ENCODE results near the gene ASIC5. TPM values are rescaled to one million over a fixed set of nuclear protein-coding genes. Genes with fewer than 3 reads are reported as not detected.

ASIC5 gene
- total RNA-seq, 1 donor from 2014 or later: not detected

GRCh38 chr4:155903453-155903852 is 37.4 kb upstream of the ASIC5 start, which contains the start of gene TDO2:
TSS of gene TDO2 (plus strand) at chr4:155903696. CDS start at chr4:155903759, 63 bp downstream.
- Histone ChIP-seq H3K36me3 (ENCODE audit: insufficient read depth, low read length) (no peaks in the 10 kb centered on the region), H3K9me3 (ENCODE audit: insufficient read depth, low read depth, low read length) (no peaks in the 10 kb centered on the region), H4K20me1 (ENCODE audit: insufficient read depth, low read length) (no peaks in the 10 kb centered on the region), H3K27ac (ENCODE audit: low read depth, low read length) (no peak within 1 kb of the TSS), H3K4me1 (ENCODE audit: insufficient read depth, low read length) (peaks cover 18% of the 10 kb centered on the region), H2AFZ (ENCODE audit: low read depth, low read length) (no peak within 1 kb of the TSS), H3K79me2 (ENCODE audit: insufficient read depth, low read length) (no peaks in the 10 kb centered on the region), H3K9ac (ENCODE audit: low read length) (no peak within 1 kb of the TSS), H3K27me3 (ENCODE audit: insufficient read depth, low read length) (no peaks in the 10 kb centered on the region), H3K4me2 (ENCODE audit: low read length) (no peak within 1 kb of the TSS), H3K4me3 (ENCODE audit: insufficient read depth, low read depth, low read length) (no peak within 1 kb of the TSS)
- H3K27ac Mint-ChIP-seq (ENCODE audit: unreplicated experiment): no peak within 1 kb of the TSS
- H3K36me3 Mint-ChIP-seq (ENCODE audit: low read depth, unreplicated experiment): no peaks in the 10 kb centered on the region
- no peak for TF ChIP-seq EZH2 (IDR thresholded peaks at IDR 0.05; ENCODE audit: insufficient read depth, low read length)
- TF ChIP-seq CTCF (IDR thresholded peaks at IDR 0.05; ENCODE audit: insufficient read depth, low read depth, low read length): no peak
- H3K4me1 Mint-ChIP-seq (ENCODE audit: low read depth, unreplicated experiment): peaks cover 21% of the 10 kb centered on the region
- DNase-seq (ENCODE audit: low read depth): no peak
- H3K9me3 Mint-ChIP-seq (ENCODE audit: unreplicated experiment): peaks cover under 1% of the 10 kb centered on the region
- H3K4me3 Mint-ChIP-seq (ENCODE audit: unreplicated experiment): no peak within 1 kb of the TSS
- no peaks in the 10 kb centered on the region for H3K27me3 Mint-ChIP-seq (ENCODE audit: low read depth, unreplicated experiment)
- no peak for FAIRE-seq

- no peaks in the 10 kb centered on the region for H3K36me3 ChIP-seq (ENCODE audit: insufficient read depth, low read length)
- no peak overlapping the region for H3K9ac ChIP-seq (ENCODE audit: low read length)
- H3K4me3 ChIP-seq (ENCODE audit: insufficient read depth, low read depth, low read length): no peak overlapping the region
- FAIRE-seq: no peak
- H4K20me1 ChIP-seq (ENCODE audit: insufficient read depth, low read length): no peaks in the 10 kb centered on the region
- H3K4me2 ChIP-seq (ENCODE audit: low read length): no peak overlapping the region
- no peak for DNase-seq (ENCODE audit: low read depth)
- H3K9me3 ChIP-seq (ENCODE audit: insufficient read depth, low read depth, low read length): no peaks in the 10 kb centered on the region
- no peaks in the 10 kb centered on the region for H3K27me3 ChIP-seq (ENCODE audit: insufficient read depth, low read length)
- no peak for TF ChIP-seq CTCF (IDR thresholded peaks at IDR 0.05; ENCODE audit: insufficient read depth, low read depth, low read length)
- TF ChIP-seq EZH2 (IDR thresholded peaks at IDR 0.05; ENCODE audit: insufficient read depth, low read length): no peak
- H3K4me3 Mint-ChIP-seq (ENCODE audit: unreplicated experiment): no peak overlapping the region
- H3K79me2 ChIP-seq (ENCODE audit: insufficient read depth, low read length): no peaks in the 10 kb centered on the region
- H3K27ac ChIP-seq (ENCODE audit: low read depth, low read length): no peak overlapping the region
- no peaks in the 10 kb centered on the region for H3K36me3 Mint-ChIP-seq (ENCODE audit: low read depth, unreplicated experiment)
- H3K27ac Mint-ChIP-seq (ENCODE audit: unreplicated experiment): no peak overlapping the region
- no peaks in the 10 kb centered on the region for H3K27me3 Mint-ChIP-seq (ENCODE audit: low read depth, unreplicated experiment)
- peaks cover 11% of the 10 kb centered on the region for H3K4me1 Mint-ChIP-seq (ENCODE audit: low read depth, unreplicated experiment)
- H3K9me3 Mint-ChIP-seq (ENCODE audit: unreplicated experiment): peaks cover 8% of the 10 kb centered on the region
- H3K4me1 ChIP-seq (ENCODE audit: insufficient read depth, low read length): peaks cover 6% of the 10 kb centered on the region
- H2AFZ ChIP-seq (ENCODE audit: low read depth, low read length): no peak overlapping the region
Observed at GRCh38 chr4:155901013-155901412, 34.9 kb upstream of the ASIC5 start.

GRCh38 chr4:155900381-155900780 is 34.3 kb upstream of the ASIC5 start:
- H3K79me2 ChIP-seq (ENCODE audit: insufficient read depth, low read length): no peaks in the 10 kb centered on the region
- H3K9ac ChIP-seq (ENCODE audit: low read length): no peak overlapping the region
- H4K20me1 ChIP-seq (ENCODE audit: insufficient read depth, low read length): no peaks in the 10 kb centered on the region
- peaks cover 8% of the 10 kb centered on the region for H3K9me3 Mint-ChIP-seq (ENCODE audit: unreplicated experiment)
- FAIRE-seq: no peak
- peak; percentile 87 for DNase-seq (ENCODE audit: low read depth)
- no peaks in the 10 kb centered on the region for H3K36me3 ChIP-seq (ENCODE audit: insufficient read depth, low read length)
- peak overlapping the region; percentile 30 for H3K4me2 ChIP-seq (ENCODE audit: low read length)
- H3K27ac Mint-ChIP-seq (ENCODE audit: unreplicated experiment): no peak overlapping the region
- peaks cover 11% of the 10 kb centered on the region for H3K4me1 Mint-ChIP-seq (ENCODE audit: low read depth, unreplicated experiment)
- no peaks in the 10 kb centered on the region for H3K36me3 Mint-ChIP-seq (ENCODE audit: low read depth, unreplicated experiment)
- TF ChIP-seq CTCF (IDR thresholded peaks at IDR 0.05; ENCODE audit: insufficient read depth, low read depth, low read length) (no peak), EZH2 (IDR thresholded peaks at IDR 0.05; ENCODE audit: insufficient read depth, low read length) (no peak)
- no peaks in the 10 kb centered on the region for H3K9me3 ChIP-seq (ENCODE audit: insufficient read depth, low read depth, low read length)
- H2AFZ ChIP-seq (ENCODE audit: low read depth, low read length): no peak overlapping the region
- no peak overlapping the region for H3K27ac ChIP-seq (ENCODE audit: low read depth, low read length)
- H3K27me3 Mint-ChIP-seq (ENCODE audit: low read depth, unreplicated experiment): no peaks in the 10 kb centered on the region
- peaks cover 6% of the 10 kb centered on the region for H3K4me1 ChIP-seq (ENCODE audit: insufficient read depth, low read length)
- no peak overlapping the region for H3K4me3 ChIP-seq (ENCODE audit: insufficient read depth, low read depth, low read length)
- no peak overlapping the region for H3K4me3 Mint-ChIP-seq (ENCODE audit: unreplicated experiment)
- H3K27me3 ChIP-seq (ENCODE audit: insufficient read depth, low read length): no peaks in the 10 kb centered on the region

All from astrocyte (in vitro differentiated cells and primary cell).